IMR-90 (cell line): ENCODE results near the gene IL21. TPM values are rescaled to one million over a fixed set of nuclear protein-coding genes. Genes with fewer than 3 reads are reported as not detected.

Experiments
- ATAC-seq: fragments of 200-7000 bp; cut with Tn5 transposase; 2 replicates; pipeline ENCODE4 v1.9.1; 2020; ENCODE audit warnings: low read depth, mild to moderate bottlenecking, moderate library complexity
- BruUV-seq: library from RNA; stranded (reverse); fragments of 400-500 nt; replicated peaks from 2 replicates; lab custom pipeline; 2021; lab: Mats Ljungman, UMichigan
- CTCF ChIA-PET: fragments of 300-600 bp; formaldehyde crosslinking; extraction: SDS; loops from one replicate; lab custom pipeline; 2021; ENCODE audit warnings: antibody characterized with exemption; lab: Yijun Ruan, JAX
- POLR2A ChIA-PET: fragments of 300-600 bp; sonication (Branson Sonifier 250); formaldehyde crosslinking; loops from one replicate; lab custom pipeline; 2022; ENCODE audit warnings: antibody characterized with exemption; ENCODE audit not compliant: unreplicated experiment; lab: Charles Lee
- DNase-seq: peaks from one replicate; pipeline ENCODE4 v3.0.0; 2013
- H2AFZ ChIP-seq: replicated peaks from 2 replicates; pipeline ENCODE3; 2013; ENCODE audit warnings: low read length, mild to moderate bottlenecking; ENCODE audit not compliant: poor library complexity
- H2AK5ac ChIP-seq: 2 replicates; pipeline ENCODE4 v1.6.1; 2013; ENCODE audit warnings: low read depth, low read length, inconsistent platforms
- H2AK9ac ChIP-seq: replicated peaks from 2 replicates; pipeline ENCODE3; 2013; ENCODE audit warnings: mild to moderate bottlenecking, low read depth, low read length, moderate library complexity; ENCODE audit not compliant: poor library complexity
- H2BK120ac ChIP-seq: 2 replicates; pipeline ENCODE4 v1.6.1; 2013; ENCODE audit warnings: low read depth, low read length, inconsistent platforms
- H2BK15ac ChIP-seq: 3 replicates; pipeline ENCODE4 v1.6.1; 2013; ENCODE audit warnings: low read depth, low read length, inconsistent platforms
- H2BK20ac ChIP-seq: 2 replicates; pipeline ENCODE4 v1.6.1; 2013; ENCODE audit warnings: low read depth, mild to moderate bottlenecking, inconsistent platforms, low read length, moderate library complexity
- H2BK5ac ChIP-seq: 2 replicates; pipeline ENCODE4 v1.6.1; 2013; ENCODE audit warnings: mild to moderate bottlenecking, low read depth, low read length, inconsistent platforms; ENCODE audit not compliant: poor library complexity, severe bottlenecking
- H3K14ac ChIP-seq: replicated peaks from 2 replicates; pipeline ENCODE4 v1.6.1; 2013; ENCODE audit warnings: low read depth, low read length, inconsistent platforms
- H3K18ac ChIP-seq: 2 replicates; pipeline ENCODE4 v1.6.1; 2013; ENCODE audit warnings: low read depth, low read length, control low read depth
- H3K23ac ChIP-seq: 2 replicates; pipeline ENCODE4 v1.6.1; 2013; ENCODE audit warnings: low read depth, low read length, inconsistent platforms
- H3K27ac ChIP-seq: 2 replicates; pipeline ENCODE4 v1.5.1; 2013; ENCODE audit warnings: mild to moderate bottlenecking, control low read depth, low read length; ENCODE audit not compliant: insufficient read depth
- H3K27me3 ChIP-seq: 2 replicates; pipeline ENCODE4 v1.6.1; 2013; ENCODE audit warnings: low read length; ENCODE audit not compliant: control insufficient read depth, insufficient read depth
- H3K36me3 ChIP-seq: 2 replicates; pipeline ENCODE4 v1.6.1; 2013; ENCODE audit warnings: low read length, mixed read lengths; ENCODE audit not compliant: control insufficient read depth, insufficient read depth
- H3K4ac ChIP-seq: 2 replicates; pipeline ENCODE4 v1.6.1; 2013; ENCODE audit warnings: low read depth, low read length, inconsistent platforms
- H3K4me1 ChIP-seq: 2 replicates; pipeline ENCODE4 v1.6.1; 2013; ENCODE audit warnings: low read length, mixed read lengths; ENCODE audit not compliant: control insufficient read depth, insufficient read depth
- H3K4me2 ChIP-seq: 2 replicates; pipeline ENCODE4 v1.6.1; 2013; ENCODE audit warnings: low read depth, mild to moderate bottlenecking, control low read depth, low read length, moderate library complexity
- H3K4me3 ChIP-seq: 2 replicates; pipeline ENCODE4 v1.5.1; 2013; ENCODE audit warnings: low read depth, mild to moderate bottlenecking, control low read depth, low read length, moderate library complexity; ENCODE audit not compliant: insufficient read depth
- H3K56ac ChIP-seq: 2 replicates; pipeline ENCODE4 v1.6.1; 2013; ENCODE audit warnings: low read length, inconsistent platforms; ENCODE audit not compliant: insufficient read depth; ENCODE audit errors: extremely low read depth
- H3K79me1 ChIP-seq, 2 experiments: 2 replicates each; pipeline ENCODE4 v1.6.1; 2013; ENCODE audit warnings: low read length in 2 of 2, inconsistent platforms in 1 of 2, low read depth in 1 of 2
- H3K9ac ChIP-seq: 2 replicates; pipeline ENCODE4 v1.6.1; 2013; ENCODE audit warnings: low read depth, low read length, control low read depth
- H3K9me1 ChIP-seq: 2 replicates; pipeline ENCODE4 v1.6.1; 2013; ENCODE audit warnings: low read length, inconsistent platforms; ENCODE audit not compliant: insufficient read depth
- H3K9me3 ChIP-seq: 2 replicates; pipeline ENCODE4 v1.6.1; 2013; ENCODE audit warnings: low read length; ENCODE audit not compliant: control insufficient read depth, insufficient read depth
- H4K20me1 ChIP-seq: 2 replicates; pipeline ENCODE4 v1.6.1; 2013; ENCODE audit warnings: low read length, inconsistent platforms; ENCODE audit not compliant: insufficient read depth
- H4K5ac ChIP-seq: 2 replicates; pipeline ENCODE4 v1.6.1; 2013; ENCODE audit warnings: mild to moderate bottlenecking, low read depth, low read length, control low read depth
- H4K8ac ChIP-seq, 2 experiments: 2 replicates each; pipeline ENCODE4 v1.6.1; 2013; ENCODE audit warnings: low read depth in 2 of 2, low read length in 2 of 2, control low read depth in 1 of 2, inconsistent platforms in 1 of 2
- H4K91ac ChIP-seq: 2 replicates; pipeline ENCODE4 v1.6.1; 2013; ENCODE audit warnings: low read depth, low read length, inconsistent platforms; ENCODE audit not compliant: insufficient read depth
- CTCF ChIP-seq: conservative IDR thresholded peaks from 2 replicates; pipeline ENCODE4 v1.5.1; 2012; ENCODE audit warnings: mild to moderate bottlenecking, low read depth, low read length, improper control_type of control experiment
- FOS ChIP-seq: fragments of 150-350 bp; IDR thresholded peaks from 2 replicates; pipeline ENCODE4 v1.6.1; 2016; ENCODE audit warnings: low read depth, low read length
- MAZ ChIP-seq: IDR thresholded peaks from 2 replicates; pipeline ENCODE4 v1.6.1; 2012; ENCODE audit warnings: low read depth, mild to moderate bottlenecking, low read length, improper control_type of control experiment, moderate library complexity, borderline replicate concordance
- MXI1 ChIP-seq: IDR thresholded peaks from 2 replicates; pipeline ENCODE4 v1.6.1; 2012; ENCODE audit warnings: low read depth, mild to moderate bottlenecking, low read length, moderate library complexity, borderline replicate concordance
- NFE2L2 ChIP-seq: fragments of 150-350 bp; IDR thresholded peaks from 2 replicates; pipeline ENCODE4 v1.6.1; 2016; ENCODE audit warnings: low read depth, mild to moderate bottlenecking, low read length
- POLR2A ChIP-seq: IDR thresholded peaks from 2 replicates; pipeline ENCODE4 v1.6.1; 2012; ENCODE audit warnings: mild to moderate bottlenecking, low read depth, low read length
- RFX5 ChIP-seq: IDR thresholded peaks from 2 replicates; pipeline ENCODE4 v1.8.0; 2012; ENCODE audit warnings: low read depth, mild to moderate bottlenecking, low read length, moderate library complexity
- WGBS, 2 experiments: methylation state at CpG; one replicate each; pipeline versions ENCODE4 v1.1.5 to v1.1.7; 2013; ENCODE audit warnings: missing lambda C conversion rate in 2 of 2; ENCODE audit not compliant: insufficient read length in 1 of 2; ENCODE audit errors: extremely low coverage in 2 of 2; 5-methylcytosine and 5-hydroxymethylcytosine counted together
- dilution Hi-C: fragments of 300-500 bp; cut with HindIII; formaldehyde crosslinking; loops from one replicate; pipeline ENCODE4 v1.14.3; 2018; ENCODE audit warnings: low sequenced_read_pairs; ENCODE audit not compliant: unreplicated experiment
- in situ Hi-C: fragments of 300-500 bp; cut with MboI; formaldehyde crosslinking; loops from 3 replicates; pipeline ENCODE4 v1.14.3; 2019; ENCODE audit warnings: low sequenced_read_pairs, inconsistent platforms, mixed read lengths
- intact Hi-C: fragments of 100-400 bp; cut with micrococcal nuclease; formaldehyde crosslinking; loops from 2 replicates; pipeline ENCODE4 v1.10.0; 2022
- polyA plus RNA-seq, 3 experiments: library from polyadenylated mRNA; depleted of rRNA; stranded (reverse); fragments of >200 nt; gene quantifications; 2 replicates each; pipeline ENCODE4 v1.2.3, GENCODE V29; 2012; ENCODE audit warnings: low replicate concordance in 1 of 3
- total RNA-seq: library from RNA; depleted of rRNA; stranded (reverse); fragments of >200 nt; gene quantifications from 2 replicates; pipeline ENCODE4 v1.2.3, GENCODE V29; 2012
- TF ChIP-seq, protein P1 (sequence below): fragments of 150-350 bp; IDR thresholded peaks from 2 replicates; pipeline ENCODE4 v1.6.1; 2016; ENCODE audit warnings: low read depth, mild to moderate bottlenecking, low read length, moderate library complexity, borderline replicate concordance

IL21 gene
- total and polyA plus RNA-seq, 2 of the 4 experiments (the other 2 are of a cell fraction) = not detected

DNA sequence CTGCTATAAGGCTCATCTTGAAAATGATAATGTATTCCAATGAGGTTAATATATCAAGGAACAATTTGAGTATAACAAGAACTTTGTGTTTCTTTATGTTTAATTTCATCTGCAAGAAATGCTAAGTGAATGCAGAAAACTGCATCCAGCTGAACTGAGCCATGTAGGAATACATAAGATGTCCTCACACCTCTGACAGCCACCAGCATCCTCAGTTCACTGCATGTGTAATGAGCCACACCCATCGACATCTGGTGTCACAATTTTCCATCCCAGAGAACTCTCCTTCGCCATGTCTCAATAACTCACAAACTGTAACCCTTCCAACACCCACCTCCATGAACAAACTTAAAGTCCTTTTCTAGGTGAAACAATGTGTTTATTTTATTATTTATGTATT, 3.3 kb upstream of the IL21 start:
- Histone ChIP-seq H2AK5ac (no peak overlapping the region), H2BK15ac (no peak overlapping the region), H3K4ac (no peak overlapping the region), H2BK120ac (no peak overlapping the region), H3K27ac (no peak overlapping the region), H4K5ac (no peak overlapping the region), H4K20me1 (no peaks in the 10 kb centered on the region), H3K23ac (no peak overlapping the region), H3K56ac (no peak overlapping the region), H2BK5ac (no peak overlapping the region), H2AFZ (no peak overlapping the region), H3K27me3 (peaks cover 8% of the 10 kb centered on the region), H3K4me3 (no peak overlapping the region), H2BK20ac (no peak overlapping the region), H3K4me1 (no peaks in the 10 kb centered on the region), H3K9me1 (no peaks in the 10 kb centered on the region), H3K9ac (no peak overlapping the region), H3K14ac (no peak overlapping the region), H3K36me3 (no peaks in the 10 kb centered on the region), H3K18ac (no peak overlapping the region), H4K91ac (no peak overlapping the region), H3K79me1 (no peaks in the 10 kb centered on the region), H3K9me3 (no peaks in the 10 kb centered on the region), H4K8ac (no peak overlapping the region), H3K4me2 (no peak overlapping the region), H2AK9ac (no peak overlapping the region)
- in situ Hi-C loops (no loop called here), intact Hi-C loops (no loop called here), dilution Hi-C loops (loop anchor here (25.0 kb wide), 1 partner anchor 288 kb away; the partner anchor contains the start of gene NUDT6)
- WGBS, 2 experiments = no CpG with 5 or more reads among the region's 2 CpGs
- no peak for DNase-seq
- ATAC-seq = no peak
- ChIA-PET CTCF (no interaction called here), POLR2A (no interaction called here)
- BruUV-seq = no TSS peak
- TF ChIP-seq, protein P1, sequence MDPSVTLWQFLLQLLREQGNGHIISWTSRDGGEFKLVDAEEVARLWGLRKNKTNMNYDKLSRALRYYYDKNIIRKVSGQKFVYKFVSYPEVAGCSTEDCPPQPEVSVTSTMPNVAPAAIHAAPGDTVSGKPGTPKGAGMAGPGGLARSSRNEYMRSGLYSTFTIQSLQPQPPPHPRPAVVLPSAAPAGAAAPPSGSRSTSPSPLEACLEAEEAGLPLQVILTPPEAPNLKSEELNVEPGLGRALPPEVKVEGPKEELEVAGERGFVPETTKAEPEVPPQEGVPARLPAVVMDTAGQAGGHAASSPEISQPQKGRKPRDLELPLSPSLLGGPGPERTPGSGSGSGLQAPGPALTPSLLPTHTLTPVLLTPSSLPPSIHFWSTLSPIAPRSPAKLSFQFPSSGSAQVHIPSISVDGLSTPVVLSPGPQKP = no peak
- TF ChIP-seq NFE2L2 (no peak), RFX5 (no peak), MXI1 (no peak), CTCF (no peak), MAZ (no peak), FOS (no peak), POLR2A (no peak)
